ENCODE measurements around the gene TLE3.
"Not testable (repeated sequence)": the region's sequence is repeated elsewhere in the genome, so short reads cannot be mapped to it uniquely, and the experiment has no call there.

Gene TLE3

DNA sequence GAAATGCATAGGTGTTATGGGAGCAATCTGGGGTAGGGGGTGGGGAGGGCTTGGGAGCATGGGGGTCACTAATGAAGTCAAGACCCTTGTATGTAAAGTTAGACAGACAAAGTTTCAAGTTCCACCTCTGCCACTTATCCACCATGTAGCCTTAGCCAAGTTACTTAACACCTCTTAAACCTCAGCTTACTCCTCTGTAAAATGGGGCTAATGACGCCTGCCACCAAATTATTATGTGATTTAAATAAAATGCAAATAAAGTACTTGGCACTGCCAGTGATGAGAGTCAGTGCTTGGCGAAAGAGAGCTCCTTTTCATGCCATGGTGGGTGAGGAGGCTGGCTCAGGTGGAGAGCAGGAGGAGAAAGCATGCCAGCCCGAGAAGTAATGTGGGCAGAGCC is 18.6 kb upstream of the TLE3 start:
- no peak for TF ChIP-seq GATA1 (IDR thresholded peaks at IDR 0.05; ENCODE audit: low read depth, low read length)
- no peak for TF ChIP-seq POLR2A (IDR thresholded peaks at IDR 0.05; ENCODE audit: low read length)
- DNase-seq: no peak

DNA sequence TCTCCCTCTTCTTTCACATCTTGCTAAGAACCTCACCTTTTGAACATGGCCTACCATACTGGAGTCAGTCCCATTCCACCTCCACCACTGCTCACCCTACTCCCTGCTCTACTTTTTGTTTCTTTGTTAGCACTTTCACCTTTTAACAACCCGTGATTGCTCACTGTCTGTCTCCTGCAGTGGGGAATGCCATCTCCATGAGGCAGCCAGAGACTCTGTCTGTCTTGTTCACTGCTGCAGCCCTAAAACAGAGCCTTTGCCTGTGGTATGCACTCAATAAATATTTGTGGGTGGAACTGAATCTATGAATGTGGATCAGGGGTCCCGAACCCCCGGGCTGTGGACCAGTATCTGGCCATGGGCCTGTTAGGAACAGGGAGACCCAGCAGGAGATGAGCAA is 16.5 kb upstream of the TLE3 start:
- no peak for DNase-seq
- no peak for TF ChIP-seq POLR2A (IDR thresholded peaks at IDR 0.05; ENCODE audit: low read length)
- TF ChIP-seq GATA1 (IDR thresholded peaks at IDR 0.05; ENCODE audit: low read depth, low read length): no peak

DNA sequence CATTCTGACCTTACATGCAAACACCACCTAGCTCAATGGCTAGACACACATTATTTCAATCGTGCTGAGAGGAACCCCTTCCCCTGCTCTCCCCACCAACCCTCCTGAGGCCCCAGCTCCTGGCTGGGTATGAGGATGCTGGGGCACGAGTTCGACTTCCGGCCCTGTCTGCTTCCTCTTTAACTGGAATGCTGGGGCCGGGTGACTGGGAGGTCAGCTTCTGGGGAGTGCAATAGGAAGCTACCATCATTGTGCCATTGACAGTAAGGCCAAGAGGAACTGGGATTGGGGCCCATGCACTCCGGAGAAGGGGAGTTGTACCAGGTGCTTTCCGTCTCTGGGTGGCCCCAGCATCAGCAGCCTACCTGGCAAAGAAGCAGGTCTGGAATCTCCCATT is 15.6 kb upstream of the TLE3 start:
- TF ChIP-seq GATA1 (IDR thresholded peaks at IDR 0.05; ENCODE audit: low read depth, low read length) (no peak), POLR2A (IDR thresholded peaks at IDR 0.05; ENCODE audit: low read length) (no peak)
- DNase-seq: no peak

DNA sequence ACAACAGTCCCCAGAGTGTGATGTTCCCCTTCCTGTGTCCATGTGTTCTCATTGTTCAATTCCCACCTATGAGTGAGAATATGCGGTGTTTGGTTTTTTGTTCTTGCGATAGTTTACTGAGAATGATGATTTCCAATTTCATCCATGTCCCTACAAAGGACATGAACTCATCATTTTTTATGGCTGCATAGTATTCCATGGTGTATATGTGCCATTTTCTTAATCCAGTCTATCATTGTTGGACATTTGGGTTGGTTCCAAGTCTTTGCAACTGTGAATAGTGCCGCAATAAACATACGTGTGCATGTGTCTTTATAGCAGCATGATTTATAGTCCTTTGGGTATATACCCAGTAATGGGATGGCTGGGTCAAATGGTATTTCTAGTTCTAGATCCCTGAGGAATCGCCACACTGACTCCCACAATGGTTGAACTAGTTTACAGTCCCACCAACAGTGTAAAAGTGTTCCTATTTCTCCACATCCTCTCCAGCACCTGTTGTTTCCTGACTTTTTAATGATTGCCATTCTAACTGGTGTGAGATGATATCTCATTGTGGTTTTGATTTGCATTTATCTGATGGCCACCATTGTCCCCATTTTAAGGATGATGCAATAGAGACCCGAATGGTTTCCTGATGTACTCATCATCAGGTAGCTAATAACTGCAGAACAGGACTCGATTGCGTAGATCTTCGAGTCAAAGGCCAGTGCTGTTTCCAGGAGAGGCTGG is 15.0 kb upstream of the TLE3 start:
- DNase-seq: not testable (repeated sequence)

DNA sequence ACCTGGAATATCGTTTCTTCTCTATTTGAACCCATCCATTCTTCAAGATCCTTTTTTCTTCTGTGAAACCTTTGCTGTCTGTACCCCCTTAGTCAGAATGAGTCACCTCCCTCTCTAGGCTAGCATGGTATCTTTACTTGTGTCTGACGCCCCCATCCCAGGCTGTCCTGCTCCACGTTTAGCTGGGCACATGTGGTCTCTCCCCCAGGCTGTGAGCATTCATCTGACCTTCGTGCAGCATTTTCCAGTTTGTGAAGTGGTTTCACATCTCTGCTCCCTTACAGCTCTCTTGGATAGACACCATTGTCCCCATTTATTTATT is 14.3 kb upstream of the TLE3 start:
- no peak for TF ChIP-seq GATA1 (IDR thresholded peaks at IDR 0.05; ENCODE audit: low read depth, low read length)
- no peak for TF ChIP-seq POLR2A (IDR thresholded peaks at IDR 0.05; ENCODE audit: low read length)
- no peak for DNase-seq

DNA sequence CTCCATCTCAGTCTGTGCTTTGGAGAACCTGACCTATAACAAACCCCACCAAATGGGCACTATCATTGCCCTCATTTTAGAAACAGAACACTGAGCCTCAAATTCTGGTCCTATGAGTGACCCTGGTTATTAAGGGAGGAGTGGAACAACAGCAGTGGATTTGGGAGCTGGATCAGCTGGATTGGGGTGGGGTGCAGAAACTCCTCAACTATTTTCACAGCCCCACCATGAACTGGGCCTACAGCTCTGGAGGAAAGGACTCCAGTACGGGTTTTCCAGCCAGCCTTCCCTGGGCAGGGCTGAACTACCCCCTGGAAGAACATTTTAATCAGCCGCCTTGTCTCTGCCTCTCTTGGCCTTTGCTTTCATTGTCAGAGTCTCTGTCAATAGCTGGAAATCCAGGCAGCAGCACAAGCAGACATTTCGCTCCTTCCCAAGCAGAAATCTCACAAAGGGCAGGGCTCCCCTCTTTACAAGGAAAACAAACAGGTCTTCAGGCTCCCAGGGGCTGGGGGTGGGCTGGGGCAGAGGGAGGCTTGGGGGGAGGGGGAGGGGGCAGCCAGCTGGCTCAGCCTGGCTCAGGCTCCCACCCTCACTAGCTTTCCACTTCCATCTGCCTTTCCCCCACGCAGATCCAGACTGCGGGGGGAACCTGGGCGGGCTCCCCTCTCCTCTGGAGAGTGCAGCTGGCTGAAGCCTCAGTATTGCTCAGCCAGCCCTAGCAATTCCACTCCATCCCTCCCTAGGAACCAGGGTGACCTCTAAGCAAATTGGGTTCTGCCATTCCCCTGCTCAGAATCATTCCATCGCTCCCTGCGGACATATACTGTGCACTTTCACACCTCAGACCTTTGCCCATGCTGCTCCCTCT is 13.7 kb upstream of the TLE3 start:
- peak; percentile 52 to 61 for DNase-seq
- TF ChIP-seq POLR2A (IDR thresholded peaks at IDR 0.05; ENCODE audit: low read length) (no peak), GATA1 (IDR thresholded peaks at IDR 0.05; ENCODE audit: low read depth, low read length) (no peak)

DNA sequence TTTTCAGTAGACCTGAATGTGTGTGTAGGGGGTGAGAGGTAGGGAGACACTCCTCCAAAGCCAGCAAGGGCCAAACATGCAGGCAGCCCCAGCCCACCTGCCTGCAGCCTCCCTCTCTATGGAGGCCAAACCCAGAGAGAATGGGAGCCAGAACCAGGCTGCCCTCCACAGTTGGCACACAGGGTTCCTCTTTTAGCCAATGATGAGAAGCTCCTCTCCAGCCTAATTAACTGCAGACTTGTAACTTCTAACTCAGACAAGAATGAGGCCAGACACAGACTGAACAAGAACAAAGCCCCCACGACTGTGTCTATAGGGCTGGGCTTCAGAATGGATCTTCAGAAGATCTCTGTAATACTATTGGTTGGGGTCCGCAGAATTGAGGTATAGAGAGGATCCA is 12.3 kb upstream of the TLE3 start:
- TF ChIP-seq GATA1 (IDR thresholded peaks at IDR 0.05; ENCODE audit: low read depth, low read length): no peak
- TF ChIP-seq POLR2A (IDR thresholded peaks at IDR 0.05; ENCODE audit: low read length): no peak
- no peak for DNase-seq

DNA sequence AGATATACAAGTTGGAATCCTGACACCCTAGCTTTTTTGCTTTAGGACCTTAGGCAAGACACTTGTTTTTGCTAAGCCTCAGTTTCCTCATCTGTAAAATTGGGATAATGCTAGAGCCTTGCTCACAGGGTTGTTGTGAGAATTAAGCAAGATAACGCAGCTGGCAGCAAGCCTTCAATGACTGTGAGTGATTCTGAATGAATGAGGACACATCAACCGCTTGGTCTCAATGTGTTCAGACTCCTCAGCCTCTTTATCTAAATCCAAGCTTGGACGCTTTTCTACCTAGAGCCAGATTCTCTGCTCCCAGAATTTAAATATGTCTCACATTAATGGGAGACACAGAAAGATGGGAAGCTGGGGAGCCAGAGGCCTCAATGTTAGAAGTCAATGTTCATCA is 11.8 kb upstream of the TLE3 start:
- no peak for TF ChIP-seq GATA1 (IDR thresholded peaks at IDR 0.05; ENCODE audit: low read depth, low read length)
- no peak for TF ChIP-seq POLR2A (IDR thresholded peaks at IDR 0.05; ENCODE audit: low read length)
- no peak for DNase-seq

DNA sequence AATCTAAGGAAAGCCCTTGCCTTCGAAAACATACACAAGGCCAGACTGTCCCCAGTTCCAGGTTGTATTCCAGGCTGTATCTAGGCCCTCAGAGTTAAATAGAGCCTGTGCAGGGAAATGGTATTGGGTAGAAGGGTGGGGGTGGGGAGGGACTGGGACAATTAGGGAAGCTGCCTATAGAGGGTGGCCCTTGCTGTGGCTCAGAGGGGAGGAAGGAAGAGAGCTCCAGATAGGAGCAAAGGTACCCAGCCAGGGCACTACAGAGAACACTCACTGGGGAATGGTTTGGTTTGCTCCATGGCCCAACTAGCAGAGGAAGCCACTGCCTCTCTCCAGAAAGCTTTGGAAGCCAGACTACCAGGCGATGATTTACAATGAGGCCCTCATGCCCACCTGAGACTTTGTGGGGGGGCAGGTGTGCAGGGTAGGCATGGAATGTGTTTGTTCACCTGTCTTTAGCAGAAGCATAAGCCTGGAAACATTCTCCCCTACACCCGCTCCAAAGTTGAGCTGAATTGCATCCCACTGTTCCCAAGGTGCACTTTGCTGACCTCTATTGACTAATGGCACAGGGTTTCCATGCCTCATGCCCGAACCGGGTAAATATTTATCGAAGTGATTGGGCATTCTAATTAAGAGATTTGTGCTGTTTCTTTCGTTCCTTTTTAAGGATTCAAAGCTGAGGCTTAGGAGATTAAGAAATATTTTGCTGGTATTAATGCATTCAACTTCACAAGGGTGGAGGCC is 6.3 kb upstream of the TLE3 start:
- no peak for DNase-seq
- TF ChIP-seq POLR2A (IDR thresholded peaks at IDR 0.05; ENCODE audit: low read length) (no peak), GATA1 (IDR thresholded peaks at IDR 0.05; ENCODE audit: low read depth, low read length) (no peak)

DNA sequence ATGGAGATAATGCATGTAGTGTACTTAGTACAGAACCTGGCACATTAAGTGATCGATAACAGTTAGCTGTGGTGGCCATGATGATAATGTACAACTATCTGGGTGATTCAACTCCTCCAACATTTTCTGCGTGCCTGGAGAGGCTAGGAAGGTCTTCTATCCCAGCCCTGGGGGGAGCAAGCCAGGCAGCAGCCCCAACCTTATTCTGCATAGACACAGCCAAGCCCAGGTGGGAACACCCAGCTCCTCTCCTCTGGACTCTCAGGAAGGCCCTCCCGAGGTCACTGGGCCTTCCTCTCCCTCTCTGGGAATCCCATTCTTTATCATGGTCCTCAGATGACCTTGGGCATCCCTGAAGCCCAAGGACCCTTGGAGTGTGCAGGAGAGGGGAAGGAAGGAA is 5.1 kb upstream of the TLE3 start:
- no peak for DNase-seq
- TF ChIP-seq GATA1 (IDR thresholded peaks at IDR 0.05; ENCODE audit: low read depth, low read length): no peak
- TF ChIP-seq POLR2A (IDR thresholded peaks at IDR 0.05; ENCODE audit: low read length): no peak

DNA sequence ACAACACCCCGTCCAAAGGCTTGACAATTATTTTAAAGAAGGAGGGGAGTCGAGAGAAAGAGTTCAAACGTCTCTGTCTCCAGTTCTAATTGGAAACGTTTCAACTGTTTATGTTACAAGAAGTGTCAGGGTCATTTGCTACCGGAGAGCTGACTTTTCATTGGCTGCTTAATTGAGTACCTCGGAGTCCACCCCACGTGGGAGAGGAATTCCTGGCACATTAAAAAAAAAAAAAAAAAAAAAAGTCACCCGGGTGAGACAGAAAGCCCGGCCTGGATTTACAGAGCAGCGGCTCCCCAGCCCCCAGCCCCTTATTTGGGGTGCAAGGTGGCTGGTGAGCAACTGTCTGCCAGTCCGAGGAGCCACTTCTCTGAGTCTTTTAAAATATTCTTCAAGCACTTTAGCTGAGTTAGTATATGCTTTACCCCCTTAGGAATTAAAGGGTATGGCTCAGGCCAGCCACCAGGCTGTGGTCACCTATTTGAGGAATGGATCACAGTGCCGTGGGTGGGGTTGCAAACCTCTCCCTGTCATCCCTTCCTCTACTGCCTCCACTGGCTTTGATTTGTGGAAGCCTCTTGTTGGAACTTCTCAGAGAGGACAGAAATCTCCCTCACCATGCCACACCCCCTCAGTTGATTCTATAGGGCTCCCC is 3.9 kb upstream of the TLE3 start:
- TF ChIP-seq GATA1 (IDR thresholded peaks at IDR 0.05; ENCODE audit: low read depth, low read length): no peak
- TF ChIP-seq POLR2A (IDR thresholded peaks at IDR 0.05; ENCODE audit: low read length): no peak
- peak; percentile 70 to 82 for DNase-seq

DNA sequence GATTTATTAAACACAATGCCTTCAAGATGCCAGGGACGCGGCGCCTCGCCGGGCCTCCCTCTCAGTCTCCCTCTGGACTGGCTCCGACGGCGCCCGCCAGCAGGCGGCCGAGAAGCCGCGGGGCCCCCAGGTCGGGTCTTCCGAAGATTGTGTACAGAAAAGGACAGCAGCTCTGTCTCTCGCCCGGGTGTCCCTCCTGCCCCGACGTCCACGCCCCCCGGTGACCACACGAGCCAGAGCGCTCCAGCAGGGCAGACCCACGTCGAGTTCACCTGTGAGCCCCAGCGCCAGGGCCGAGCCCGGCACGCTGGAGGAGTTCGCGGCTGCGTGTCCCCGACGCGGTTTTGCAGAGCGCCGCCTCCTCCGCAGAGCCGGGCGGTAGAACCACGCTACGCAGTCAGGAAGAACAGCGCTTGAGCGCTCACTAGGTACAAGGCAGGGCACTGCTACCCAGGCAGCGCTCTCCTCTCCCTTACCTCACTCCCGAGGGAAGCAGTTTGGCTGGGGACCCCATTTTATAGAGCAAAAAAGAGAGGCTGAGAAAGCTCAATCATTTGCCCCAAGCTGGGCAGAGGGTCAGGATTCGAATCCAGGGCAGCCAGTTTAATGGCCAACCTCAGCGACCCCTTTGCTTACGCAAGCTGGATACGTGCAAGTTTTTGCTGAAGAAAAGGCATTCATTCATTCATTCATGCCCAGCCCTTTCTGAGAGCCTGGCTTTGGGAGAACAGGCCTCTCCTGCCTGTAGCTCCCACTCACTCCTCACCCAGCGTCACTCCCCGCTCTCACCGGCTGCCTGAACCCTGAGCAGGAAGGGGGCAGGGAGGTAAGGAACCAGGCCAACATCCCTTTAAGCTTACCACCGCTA is 3.0 kb upstream of the TLE3 start:
- DNase-seq: peak; percentile 76 to 79
- TF ChIP-seq GATA1 (IDR thresholded peaks at IDR 0.05; ENCODE audit: low read depth, low read length): no peak
- TF ChIP-seq POLR2A (IDR thresholded peaks at IDR 0.05; ENCODE audit: low read length): peak; percentile 36

DNA sequence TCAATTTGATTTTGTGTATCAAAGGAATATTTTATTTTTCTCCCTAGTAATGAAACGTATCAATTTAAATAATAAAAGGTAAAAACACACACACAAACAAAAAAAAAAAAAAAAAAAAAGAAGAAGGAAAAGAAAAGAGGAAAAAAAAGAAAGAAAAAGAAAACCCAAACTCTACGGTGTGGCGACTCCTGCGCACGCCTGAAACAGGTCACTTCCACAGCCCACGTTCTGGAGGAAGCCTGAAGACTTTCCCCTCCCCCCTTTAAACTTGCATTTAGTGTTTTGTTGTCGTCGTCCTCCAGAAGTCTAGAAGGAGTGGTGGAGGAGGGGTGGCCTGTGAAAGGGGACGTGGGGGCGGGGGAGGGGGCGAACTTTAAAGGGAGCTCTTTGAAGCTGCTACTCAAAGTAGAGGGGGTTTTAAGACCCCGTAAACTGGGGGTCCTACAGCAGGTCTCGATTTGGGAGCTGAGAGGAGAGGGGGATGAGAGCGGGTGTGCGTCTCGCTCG is 2.3 kb upstream of the TLE3 start:
- DNase-seq: peak; percentile 53 to 61
- TF ChIP-seq POLR2A (IDR thresholded peaks at IDR 0.05; ENCODE audit: low read length) (no peak), GATA1 (IDR thresholded peaks at IDR 0.05; ENCODE audit: low read depth, low read length) (no peak)
